Fibroblast of skin of back (primary cell): ENCODE measurements around the gene STX16.

Experiments used
- DNase-seq: peaks from one replicate; pipeline ENCODE4 v3.0.0-alpha.2; 2013

Gene STX16

DNA sequence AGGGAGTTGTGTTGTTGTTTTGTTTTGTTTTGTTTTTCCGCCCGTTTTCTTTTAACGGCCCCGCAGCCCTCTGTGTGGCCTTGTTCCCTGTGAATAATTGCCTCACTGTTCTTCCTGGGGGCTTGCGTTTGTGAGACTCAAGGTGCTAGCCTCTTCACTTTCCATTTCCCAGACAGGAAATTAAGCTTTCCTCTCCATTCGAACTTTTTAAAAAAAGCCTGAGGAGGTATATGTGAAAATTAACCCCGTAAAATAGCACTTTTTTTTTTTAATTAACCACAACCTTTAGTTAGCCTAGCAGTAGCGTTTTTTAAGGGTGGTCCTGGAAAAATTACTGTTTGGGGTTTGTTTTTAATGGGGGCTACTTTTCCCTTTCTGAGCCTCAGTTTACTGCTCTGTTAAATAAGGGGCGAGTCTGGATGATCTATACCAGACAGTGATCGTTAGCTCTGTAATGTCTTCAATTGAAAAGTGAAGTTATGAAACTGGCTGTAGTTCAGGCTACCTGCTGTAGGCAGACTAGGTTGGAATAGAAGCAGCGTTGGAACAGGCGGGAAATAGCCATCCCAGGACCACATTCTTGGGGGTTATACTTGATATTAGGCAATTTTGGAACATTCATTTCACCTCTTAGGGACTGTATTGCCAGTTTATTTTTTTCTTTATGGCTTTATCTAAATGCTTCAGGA lies 1.7 kb downstream of the STX16 start:
- DNase-seq = no peak

- DNase-seq = no peak
Measured at GRCh38 chr20:58654337-58654736, 3.3 kb downstream of the STX16 start.

DNA sequence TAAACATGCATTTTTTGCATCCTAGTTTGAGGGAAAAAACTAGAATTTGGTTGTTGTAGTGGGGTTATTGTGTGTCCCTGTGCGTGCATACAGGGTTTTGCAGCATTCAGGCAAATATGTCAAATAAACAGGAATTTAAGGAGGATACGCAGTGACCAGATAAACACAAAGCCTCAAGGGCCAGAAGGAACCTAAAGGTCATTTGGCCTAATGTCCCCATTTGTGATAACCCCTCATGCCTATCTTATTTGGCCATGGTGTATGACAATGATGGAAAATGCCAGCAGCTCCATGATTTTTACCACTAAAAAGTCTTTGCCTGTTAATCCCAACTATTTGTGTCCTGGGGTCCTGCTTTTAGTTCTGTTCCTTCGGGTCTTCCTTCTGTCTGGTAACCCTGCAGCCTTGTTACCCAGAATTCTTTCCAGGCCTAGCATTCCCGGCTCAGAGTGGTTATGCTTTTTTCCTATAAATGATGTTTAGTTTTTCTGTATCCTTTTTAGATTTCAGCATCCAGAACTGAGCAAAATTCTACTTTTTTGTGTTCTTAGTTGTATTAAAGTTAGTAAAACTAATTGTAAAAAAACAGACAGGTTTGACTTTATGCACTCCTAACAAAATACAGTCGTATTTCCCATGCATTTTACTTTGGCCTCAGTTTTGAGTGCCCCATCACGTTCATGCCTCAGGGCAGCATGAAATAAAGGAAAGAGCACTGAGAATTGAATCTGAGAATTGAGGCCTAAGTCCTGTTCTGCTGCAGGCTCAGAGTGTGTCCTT lies 4.4 kb downstream of the STX16 start:
- no peak for DNase-seq

DNA sequence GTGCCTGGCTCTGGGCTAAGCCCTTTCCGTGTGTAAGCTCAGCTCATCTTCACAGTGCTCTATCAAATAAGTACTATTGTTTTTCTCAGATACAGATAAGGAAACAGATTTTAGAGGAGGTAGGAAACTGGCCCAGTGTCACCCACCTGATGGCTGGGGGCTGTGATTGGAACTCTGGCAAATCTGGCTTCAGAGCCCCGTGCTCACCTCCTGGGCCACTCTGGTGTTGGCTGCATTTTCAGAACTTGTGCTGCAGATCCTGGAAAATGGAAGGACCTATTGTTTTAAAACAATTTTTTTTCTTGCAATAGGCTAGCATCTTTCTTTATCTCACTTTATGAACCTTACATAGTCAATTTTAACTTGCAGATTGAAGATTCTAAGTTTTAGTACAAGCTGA lies 5.7 kb downstream of the STX16 start:
- no peak for DNase-seq

- no peak for DNase-seq
Measured at GRCh38 chr20:58657262-58657661, 6.2 kb downstream of the STX16 start.

DNA sequence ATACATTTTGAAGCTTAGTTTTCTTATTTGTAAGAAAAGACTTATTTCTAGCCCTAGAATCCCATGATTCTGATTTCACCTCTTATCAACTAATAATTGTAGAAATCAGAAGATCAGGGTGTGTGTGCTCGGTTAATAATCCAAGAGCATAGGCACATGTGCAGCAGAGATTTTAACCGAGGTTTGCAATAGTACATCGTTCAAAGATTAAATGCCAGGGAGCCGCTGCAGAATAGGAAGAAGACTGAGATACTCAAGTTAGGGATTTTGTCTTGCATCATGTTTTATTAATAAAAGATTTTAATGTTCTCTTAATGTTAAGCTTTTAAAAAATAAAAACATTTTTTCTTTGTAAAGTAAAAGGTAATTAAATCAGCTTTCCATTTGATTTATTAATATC lies 6.9 kb downstream of the STX16 start:
- no peak for DNase-seq

- no peak for DNase-seq
Measured at GRCh38 chr20:58658760-58659159, 7.7 kb downstream of the STX16 start.

DNA sequence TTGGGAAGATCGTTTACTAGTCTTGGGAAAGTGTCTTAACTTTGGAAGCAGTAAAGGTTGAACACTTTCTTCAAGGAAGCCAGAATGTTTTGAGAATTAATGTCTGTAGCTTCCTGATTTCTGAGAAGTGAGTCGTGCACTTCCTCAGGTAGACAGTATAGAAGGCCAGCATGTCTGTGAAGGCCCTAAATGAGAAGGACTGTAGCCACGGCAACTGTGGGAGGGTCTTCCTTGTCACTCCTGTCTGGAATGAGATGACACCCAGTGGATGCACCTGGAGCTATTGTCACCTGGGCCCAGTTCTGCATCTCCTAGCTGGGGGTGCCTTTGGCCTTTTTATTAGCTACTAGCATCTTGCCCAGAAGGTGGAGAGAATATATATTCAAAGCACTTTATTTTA lies 8.8 kb downstream of the STX16 start:
- no peak for DNase-seq

DNA sequence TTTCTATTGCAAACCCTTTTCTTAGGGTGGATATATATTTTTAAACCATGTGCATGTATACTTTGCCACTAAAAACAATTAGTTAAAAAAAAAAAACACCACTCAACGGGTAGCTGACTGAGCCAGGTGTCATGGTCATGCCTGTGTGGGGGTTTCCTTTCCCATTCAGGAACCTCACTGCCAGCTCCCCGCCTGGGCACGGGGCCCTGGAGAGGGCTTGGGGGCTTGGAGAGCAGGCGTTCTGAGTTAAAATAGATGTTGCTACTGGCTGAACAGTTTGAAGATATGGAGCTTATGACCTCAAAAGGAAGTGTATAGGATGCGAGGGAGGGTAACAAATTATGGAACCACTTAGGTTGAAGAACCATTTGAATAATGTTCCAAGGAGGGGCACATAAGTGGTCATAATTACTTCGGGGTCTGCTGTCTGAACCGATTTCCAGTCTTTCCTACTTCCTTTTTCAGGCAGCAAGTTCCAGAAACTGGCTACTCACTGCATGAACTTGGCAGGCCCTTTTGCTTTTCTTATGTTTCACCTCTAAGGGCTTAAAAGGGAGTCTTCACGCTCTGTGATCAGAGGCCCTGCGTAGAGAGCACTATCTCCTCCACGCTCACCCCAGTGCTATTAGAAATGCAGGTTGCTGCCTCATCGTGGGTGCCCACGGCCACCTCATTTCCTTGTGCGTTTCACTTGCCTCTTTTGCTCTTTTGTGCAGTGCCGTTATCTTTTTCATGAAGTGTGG lies 9.9 kb downstream of the STX16 start:
- no peak for DNase-seq

GRCh38 chr20:58661598-58662473 lies 10.8 kb downstream of the STX16 start:
- DNase-seq = no peak

- no peak for DNase-seq
Measured at GRCh38 chr20:58664331-58664730, 13.2 kb downstream of the STX16 start.

GRCh38 chr20:58664883-58665282 lies 13.8 kb downstream of the STX16 start:
- DNase-seq = no peak

DNA sequence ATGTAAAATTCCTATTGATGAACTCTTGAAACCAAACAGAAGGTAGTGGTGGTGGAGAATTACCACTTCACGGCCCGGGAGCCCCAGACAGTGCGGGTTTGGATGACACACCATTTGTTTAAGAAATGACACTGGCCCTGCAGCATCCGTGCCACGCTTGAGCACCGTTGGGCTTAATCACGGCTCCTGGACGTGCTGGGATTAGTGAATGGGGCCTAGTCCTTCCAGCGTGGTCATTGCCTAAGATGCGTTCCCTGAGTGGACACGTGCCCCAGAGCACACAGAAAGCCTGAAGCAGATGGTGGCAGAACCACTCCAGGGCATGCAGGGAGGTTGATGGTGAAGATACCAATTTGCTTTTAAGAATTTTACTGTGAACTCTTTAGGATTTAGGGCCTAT lies 14.5 kb downstream of the STX16 start:
- no peak for DNase-seq

- DNase-seq = no peak
Measured at GRCh38 chr20:58666702-58667101, 15.6 kb downstream of the STX16 start.

- DNase-seq = no peak
Measured at GRCh38 chr20:58667975-58668374, 16.9 kb downstream of the STX16 start.

DNA sequence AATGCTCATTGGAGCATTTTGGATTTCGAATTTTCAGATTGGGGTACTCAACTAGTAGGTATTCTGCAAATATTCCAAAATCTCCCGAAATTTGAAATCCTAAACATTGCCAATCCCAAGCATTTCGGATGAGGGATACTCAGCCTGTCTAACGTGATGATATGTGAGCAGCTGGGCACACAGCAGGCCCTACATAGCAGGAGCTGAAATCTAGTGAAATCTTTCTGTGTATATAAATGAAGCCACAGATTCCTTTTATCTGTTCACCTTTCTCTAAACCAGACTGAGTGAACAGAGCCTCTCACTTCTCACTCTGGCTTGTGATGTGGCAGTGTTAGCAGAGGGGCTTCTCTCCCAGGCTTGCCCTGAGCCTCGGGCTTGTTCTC lies 17.8 kb downstream of the STX16 start:
- DNase-seq = no peak

GRCh38 chr20:58669287-58670006 lies 18.4 kb downstream of the STX16 start:
- no peak for DNase-seq

DNA sequence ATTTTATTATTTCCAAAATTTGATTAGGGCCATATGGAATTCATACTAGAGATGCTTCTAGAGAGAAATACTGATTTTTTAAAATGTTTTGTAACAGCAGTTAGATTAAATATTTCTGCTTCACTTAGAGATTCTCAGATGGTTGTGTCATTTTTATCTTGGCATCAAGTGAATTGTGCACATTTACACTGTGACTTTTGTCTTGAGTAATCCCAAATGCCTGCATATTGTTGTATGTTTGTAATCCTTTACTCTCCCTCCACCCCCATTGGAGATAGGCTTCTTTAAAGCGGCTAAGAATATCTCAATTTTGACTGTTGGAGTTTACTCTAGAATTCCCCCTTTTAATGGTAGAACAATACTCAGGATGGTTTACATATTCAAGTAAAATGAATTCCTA lies 19.0 kb downstream of the STX16 start:
- DNase-seq = no peak

- DNase-seq = no peak
Measured at GRCh38 chr20:58670659-58671058, 19.6 kb downstream of the STX16 start.

DNA sequence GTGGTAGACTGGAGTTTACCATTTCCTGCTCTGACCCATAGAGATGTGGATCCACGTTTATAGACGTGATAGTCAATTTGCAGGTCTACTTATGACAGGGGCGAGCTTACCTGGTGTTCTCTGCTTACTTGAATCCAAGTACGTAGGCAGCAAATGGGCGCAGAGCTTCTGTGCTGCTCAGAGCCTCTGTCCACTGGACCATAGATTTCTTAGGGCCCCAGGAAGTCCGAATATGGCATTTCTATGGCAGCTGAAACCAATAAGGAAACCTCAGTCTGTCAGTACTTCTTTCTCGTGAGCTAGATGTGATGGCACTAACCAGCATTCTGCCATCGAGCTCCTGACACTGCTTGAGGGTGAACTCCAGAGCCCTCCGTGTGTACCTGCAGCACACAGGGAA lies 22.0 kb downstream of the STX16 start:
- no peak for DNase-seq

GRCh38 chr20:58675146-58675584 lies 24.1 kb downstream of the STX16 start:
- DNase-seq = no peak

- no peak for DNase-seq
Measured at GRCh38 chr20:58675641-58676040, 24.6 kb downstream of the STX16 start.
